ENCODE results near the gene GPR107.
"Not testable (repeated sequence)": the region's sequence is repeated elsewhere in the genome, so short reads cannot be mapped to it uniquely, and the experiment has no call there.

GRCh38 chr9:130009546-130009945 lies 44.2 kb upstream of the GPR107 start:
- not testable (repeated sequence) for TF ChIP-seq POLR2AphosphoS5, POLR2A, CTCF (IDR thresholded peaks at IDR 0.05)
